Epithelial cell of esophagus (primary cell): ENCODE results near the gene ESRP2.
A peak's percentile ranks its signal among the peaks of the same experiment; 100 is the strongest.

Experiments
- DNase-seq: peaks from one replicate; pipeline ENCODE4 v3.0.0; 2010; ENCODE audit warnings: low read depth
- H3K4me3 ChIP-seq: 2 replicates; pipeline ENCODE4 v1.5.1; 2011; ENCODE audit warnings: mild to moderate bottlenecking, low read length, control low read depth
- TF ChIP-seq, protein P1 (sequence below): IDR thresholded peaks from 2 replicates; pipeline ENCODE4 v1.5.1; 2011; ENCODE audit warnings: low read depth, mild to moderate bottlenecking, low read length, control low read depth, inconsistent platforms; ENCODE audit not compliant: insufficient read depth; ENCODE audit errors: missing control alignments

Gene ESRP2

DNA sequence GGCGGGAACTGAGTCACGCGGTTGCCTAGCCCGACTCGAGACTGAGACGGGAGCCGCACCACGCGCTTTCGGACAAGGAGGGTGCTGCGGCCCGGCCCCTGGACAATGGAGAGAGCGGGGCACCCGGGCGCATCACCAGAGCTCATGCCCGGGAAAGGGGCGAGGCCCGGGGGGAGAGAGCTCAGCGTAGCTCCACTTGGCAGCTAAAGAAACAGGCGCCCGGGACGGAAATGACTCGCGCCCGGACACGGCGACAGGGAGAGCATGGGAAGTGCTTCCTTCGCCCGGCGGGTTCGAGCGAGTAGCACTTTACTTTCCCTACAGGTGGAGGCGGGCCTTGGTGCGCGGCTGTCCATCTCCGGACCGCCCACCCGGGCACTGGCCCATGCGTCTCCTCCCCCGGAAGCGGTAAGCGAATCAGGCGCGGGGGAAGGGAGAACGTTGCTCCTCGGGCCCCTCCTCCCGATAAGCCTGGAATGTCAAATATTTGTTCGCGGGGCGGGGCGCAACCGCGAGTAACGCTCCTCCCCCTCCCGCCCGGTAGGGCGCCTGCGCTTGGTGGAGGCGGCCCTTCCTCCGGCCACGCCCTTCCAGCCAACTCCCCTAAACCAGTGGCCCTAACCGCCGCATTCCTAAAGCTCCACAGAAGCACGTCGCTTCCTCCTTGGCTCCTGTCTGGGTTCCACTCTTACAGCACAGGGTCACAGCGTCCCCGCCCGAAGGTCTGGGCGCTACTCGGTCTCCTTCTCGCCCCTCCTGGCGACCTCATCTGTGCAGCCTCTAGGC, 1.5 kb upstream of the ESRP2 start:
- peak; percentile 99 for DNase-seq
- TF ChIP-seq, protein P1, sequence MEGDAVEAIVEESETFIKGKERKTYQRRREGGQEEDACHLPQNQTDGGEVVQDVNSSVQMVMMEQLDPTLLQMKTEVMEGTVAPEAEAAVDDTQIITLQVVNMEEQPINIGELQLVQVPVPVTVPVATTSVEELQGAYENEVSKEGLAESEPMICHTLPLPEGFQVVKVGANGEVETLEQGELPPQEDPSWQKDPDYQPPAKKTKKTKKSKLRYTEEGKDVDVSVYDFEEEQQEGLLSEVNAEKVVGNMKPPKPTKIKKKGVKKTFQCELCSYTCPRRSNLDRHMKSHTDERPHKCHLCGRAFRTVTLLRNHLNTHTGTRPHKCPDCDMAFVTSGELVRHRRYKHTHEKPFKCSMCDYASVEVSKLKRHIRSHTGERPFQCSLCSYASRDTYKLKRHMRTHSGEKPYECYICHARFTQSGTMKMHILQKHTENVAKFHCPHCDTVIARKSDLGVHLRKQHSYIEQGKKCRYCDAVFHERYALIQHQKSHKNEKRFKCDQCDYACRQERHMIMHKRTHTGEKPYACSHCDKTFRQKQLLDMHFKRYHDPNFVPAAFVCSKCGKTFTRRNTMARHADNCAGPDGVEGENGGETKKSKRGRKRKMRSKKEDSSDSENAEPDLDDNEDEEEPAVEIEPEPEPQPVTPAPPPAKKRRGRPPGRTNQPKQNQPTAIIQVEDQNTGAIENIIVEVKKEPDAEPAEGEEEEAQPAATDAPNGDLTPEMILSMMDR, result no peak
- peak overlapping the region; percentile 94 for H3K4me3 ChIP-seq

DNA sequence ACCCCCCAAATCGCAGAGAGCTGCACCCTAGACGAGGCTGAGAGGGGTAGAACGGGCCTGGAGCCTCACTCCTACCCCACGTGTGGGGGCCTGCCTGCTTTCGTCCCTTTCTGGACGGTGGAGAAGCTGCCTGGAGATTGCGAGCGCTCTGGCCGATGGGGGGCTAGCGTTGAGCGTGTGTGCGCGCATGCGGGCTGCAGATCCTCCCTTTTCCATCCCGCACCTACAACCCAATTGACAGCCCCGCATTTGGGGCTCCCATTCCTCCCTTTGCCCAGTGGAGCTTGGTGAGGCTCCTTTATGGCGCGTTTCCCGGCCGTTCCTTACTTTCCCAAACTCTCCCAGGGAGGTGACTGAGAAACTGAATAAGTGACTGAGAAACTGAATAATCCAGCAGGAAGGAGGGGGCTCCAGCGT, 907 bp upstream of the ESRP2 start:
- no peak for DNase-seq
- TF ChIP-seq, protein P1, result no peak
- H3K4me3 ChIP-seq, result peak overlapping the region; percentile 94

DNA sequence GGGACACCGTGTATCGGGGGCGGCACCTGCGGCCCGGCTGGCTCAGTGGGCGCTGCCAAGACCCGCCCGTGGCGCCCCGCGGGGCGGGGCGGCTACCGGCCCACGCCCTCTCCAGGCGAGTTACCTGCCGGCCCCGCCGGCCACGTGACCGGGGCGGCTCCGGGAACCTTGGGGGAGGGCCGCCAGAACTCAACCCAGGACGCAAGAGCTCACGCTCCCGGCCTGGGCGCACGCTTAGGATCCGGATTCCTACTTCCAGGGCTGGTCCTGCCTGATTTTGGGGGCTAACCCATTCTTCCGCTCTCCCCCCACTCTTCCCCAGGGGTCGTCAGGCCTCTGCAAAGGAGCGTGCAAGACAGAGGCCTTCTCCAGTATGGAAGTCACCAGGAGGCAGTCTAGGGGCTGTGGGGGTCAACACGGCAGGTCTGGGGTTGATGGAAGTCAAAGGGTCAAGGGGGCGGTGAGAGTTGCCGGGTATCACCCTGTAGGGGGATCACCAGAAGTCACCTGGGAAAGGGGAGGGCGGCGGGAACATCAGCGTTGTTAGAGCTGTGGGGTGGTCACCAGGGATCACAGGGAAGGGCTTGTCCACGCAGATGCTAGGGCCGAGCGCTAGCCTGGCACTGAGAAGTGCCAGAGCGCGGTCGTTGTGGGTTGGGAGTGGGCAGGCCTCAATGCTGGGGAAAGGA, 354 bp upstream of the ESRP2 start:
- peak; percentile 97 for DNase-seq
- H3K4me3 ChIP-seq, result peak overlapping the region; percentile 94
- TF ChIP-seq, protein P1, result no peak

DNA sequence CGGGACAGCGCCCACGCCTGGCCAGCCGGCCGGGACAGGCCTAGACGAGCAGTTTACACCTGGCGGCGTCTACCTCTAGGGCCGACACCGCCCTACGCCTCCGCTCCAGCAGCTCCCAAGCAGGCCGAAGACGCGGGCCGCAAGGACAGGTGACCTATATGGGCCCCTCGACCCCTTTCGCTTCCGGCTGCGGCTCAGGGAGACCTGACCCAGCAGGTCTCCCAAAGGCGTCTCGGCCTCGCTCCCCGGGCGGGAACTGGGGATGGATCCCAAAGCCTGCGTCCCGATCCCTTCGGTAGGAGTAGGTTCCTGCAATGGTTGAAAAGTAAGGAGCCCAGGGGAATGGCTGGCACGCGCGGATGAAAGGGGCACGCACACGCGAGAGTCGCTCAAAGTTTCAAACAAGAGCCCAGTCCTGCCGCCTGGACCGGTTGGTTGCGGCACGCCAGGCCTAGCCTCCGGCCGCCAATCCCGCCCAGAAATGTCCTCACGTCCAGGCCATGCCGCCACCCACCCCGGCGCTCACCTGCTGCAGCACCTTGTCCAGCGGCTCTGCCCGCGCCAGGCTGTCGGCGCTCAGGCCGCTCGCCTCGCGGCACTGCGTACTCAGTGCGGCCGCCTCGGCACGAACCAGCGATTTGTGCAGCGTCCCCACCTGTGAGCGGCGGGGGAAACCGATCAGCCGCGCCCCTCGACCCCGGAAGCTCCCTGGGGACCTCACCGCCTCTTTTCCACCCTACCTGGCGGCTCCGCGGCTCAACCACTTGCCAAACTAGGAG, 630 bp downstream of the ESRP2 start:
- peak overlapping the region; percentile 94 for H3K4me3 ChIP-seq
- peak; percentile 82 for DNase-seq
- TF ChIP-seq, protein P1, result peak; percentile 30

DNA sequence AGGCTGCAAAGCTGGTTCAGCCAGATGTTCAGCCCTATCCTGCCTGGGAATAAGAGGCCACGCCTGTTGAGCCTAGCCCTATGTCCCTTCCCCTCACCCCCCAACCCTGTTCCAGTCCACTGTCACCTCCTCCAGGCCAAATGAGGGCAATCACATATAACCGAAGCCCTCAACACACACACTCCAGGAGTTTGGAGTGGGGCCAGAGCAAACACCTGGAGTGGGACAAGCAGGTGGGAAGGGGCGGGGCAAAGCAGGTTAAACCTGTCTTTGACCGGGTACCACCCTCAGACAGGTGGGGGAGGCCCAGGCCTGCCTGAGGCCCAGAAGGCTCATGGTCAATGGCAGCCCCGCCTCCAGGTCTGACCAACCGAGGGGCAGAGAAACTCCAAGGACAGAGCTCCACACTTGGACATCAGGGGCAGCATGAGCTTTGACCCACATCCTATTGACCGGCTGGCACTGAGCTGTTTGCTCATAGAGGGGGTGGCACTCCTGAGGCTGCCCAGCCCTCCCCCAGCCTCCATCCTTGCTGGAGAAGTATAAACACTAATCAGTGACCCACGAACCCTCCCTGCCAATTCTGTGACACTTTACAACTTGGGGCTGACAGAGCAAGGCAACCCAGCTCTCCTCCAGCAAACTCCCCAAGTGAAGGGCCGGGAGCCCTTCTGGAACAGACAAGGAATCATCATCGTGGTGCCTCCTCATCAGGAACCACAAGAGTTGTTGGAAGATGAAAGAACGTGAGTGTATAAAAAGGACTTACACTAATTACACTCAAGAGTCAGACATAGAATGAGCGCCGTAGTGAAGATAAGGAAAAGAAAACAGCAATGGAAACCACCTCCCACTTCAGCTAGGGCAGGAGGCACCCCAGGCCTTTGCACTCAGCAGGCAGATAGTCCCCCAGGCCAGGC, 1.5 kb downstream of the ESRP2 start:
- peak; percentile 93 for DNase-seq
- TF ChIP-seq, protein P1, result no peak
- H3K4me3 ChIP-seq, result peak overlapping the region; percentile 94

DNA sequence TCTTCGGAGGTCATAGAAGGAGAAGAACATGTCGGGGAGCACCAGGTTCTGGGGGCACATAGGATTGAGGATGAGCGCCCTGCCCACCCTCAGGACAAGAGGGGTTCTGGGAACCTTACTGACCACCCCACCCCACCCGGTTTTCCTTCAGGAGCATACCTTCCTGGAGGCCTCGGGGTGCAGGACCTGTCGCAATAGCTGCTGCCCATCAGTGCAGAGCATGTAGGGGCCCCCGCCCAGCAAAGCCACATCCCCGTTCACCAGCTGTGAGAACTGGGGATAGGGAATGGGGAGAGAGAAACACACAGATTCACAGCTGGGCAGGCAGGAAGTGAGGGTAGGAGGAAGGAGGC, 2.1 kb downstream of the ESRP2 start:
- TF ChIP-seq, protein P1, result no peak
- no peak for DNase-seq
- peak overlapping the region; percentile 94 for H3K4me3 ChIP-seq
